Transverse colon (tissue), 3 donors: Measurements from ENCODE around the gene OR2J1.

ENCODE experiments used
- CTCF ChIP-seq, 5 experiments: fragments of 200-600 bp in 3 of 5; fragments of 450-650 bp in 2 of 5; sonication (generic) in 3 of 5; IDR thresholded peaks; 1 replicate in 2 of 5; 2 replicates in 3 of 5; pipeline ENCODE4 v1.5.1; 2016 to 2017; ENCODE audit warnings: antibody characterized with exemption in 5 of 5, inconsistent platforms in 3 of 5, mild to moderate bottlenecking in 2 of 5, moderate library complexity in 1 of 5
- POLR2A ChIP-seq: fragments of 450-650 bp; IDR thresholded peaks from one replicate; pipeline ENCODE4 v1.6.1; 2016; ENCODE audit warnings: antibody characterized with exemption, mild to moderate bottlenecking, moderate library complexity

GRCh38 chr6:29099190-29099589 lies at the start of gene OR2J1:
- TF ChIP-seq POLR2A, result no peak
- no peak for TF ChIP-seq CTCF (IDR thresholded peaks at IDR 0.05)
